Fibroblast of skin of abdomen (primary cell): Measurements from ENCODE around the gene PBX4.

Experiments
- DNase-seq: peaks from one replicate; pipeline ENCODE4 v3.0.0-alpha.2; 2013

The PBX4 gene

GRCh38 chr19:19649155-19649554 lies 30.7 kb upstream of the PBX4 start:
- no peak for DNase-seq

- no peak for DNase-seq
Measured at GRCh38 chr19:19647037-19647835, 28.7 kb upstream of the PBX4 start.

- DNase-seq = no peak
Measured at GRCh38 chr19:19645233-19645870, 26.9 kb upstream of the PBX4 start.

GRCh38 chr19:19644054-19644388 lies 25.5 kb upstream of the PBX4 start:
- no peak for DNase-seq

GRCh38 chr19:19643158-19644053 lies 24.9 kb upstream of the PBX4 start, which contains the start of gene GMIP:
TSS of gene GMIP (minus strand) at chr19:19643657. CDS start at chr19:19643529, 128 bp downstream.
- peak; percentile 45 for DNase-seq

- DNase-seq = no peak
Measured at GRCh38 chr19:19642506-19643157, 24.1 kb upstream of the PBX4 start.

GRCh38 chr19:19637523-19638251 lies 19.2 kb upstream of the PBX4 start:
- no peak for DNase-seq

GRCh38 chr19:19637186-19637522 lies 18.7 kb upstream of the PBX4 start:
- no peak for DNase-seq

- DNase-seq = no peak
Measured at GRCh38 chr19:19636573-19637185, 18.2 kb upstream of the PBX4 start.

- DNase-seq = no peak
Measured at GRCh38 chr19:19635313-19635702, 16.8 kb upstream of the PBX4 start.

- DNase-seq = no peak
Measured at GRCh38 chr19:19634516-19635312, 16.2 kb upstream of the PBX4 start.

- DNase-seq = no peak
Measured at GRCh38 chr19:19633711-19634515, 15.4 kb upstream of the PBX4 start.

GRCh38 chr19:19632661-19633060 lies 14.2 kb upstream of the PBX4 start:
- no peak for DNase-seq

GRCh38 chr19:19631346-19631745 lies 12.9 kb upstream of the PBX4 start:
- no peak for DNase-seq

GRCh38 chr19:19630426-19630825 lies 11.9 kb upstream of the PBX4 start:
- no peak for DNase-seq

GRCh38 chr19:19630062-19630414 lies 11.6 kb upstream of the PBX4 start:
- DNase-seq = no peak

GRCh38 chr19:19628501-19629134 lies 10.1 kb upstream of the PBX4 start:
- DNase-seq = peak; percentile 62

- DNase-seq = peak; percentile 9
Measured at GRCh38 chr19:19627621-19628500, 9.4 kb upstream of the PBX4 start, which contains the start of gene LPAR2. TSS of gene LPAR2 (minus strand) at chr19:19628220. CDS start at chr19:19627275, 945 bp downstream.
